ENCODE data around the gene MYLK.

MYLK gene

DNA sequence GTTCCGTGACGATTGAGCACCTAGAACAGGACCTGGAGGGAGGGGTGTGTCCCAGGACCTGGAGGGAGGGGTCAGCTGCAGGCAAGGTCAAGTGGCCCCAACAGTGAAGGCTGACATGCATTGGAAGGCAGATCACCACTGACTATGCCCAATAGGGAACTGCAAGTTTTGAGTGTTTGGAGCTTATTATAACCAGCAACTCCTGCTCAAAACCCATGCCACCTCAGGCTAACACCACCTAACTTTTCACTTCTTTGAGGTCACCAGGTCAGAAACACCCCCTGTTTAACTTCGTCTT, 93.1 kb downstream of the MYLK start:
- H3K27ac ChIP-seq (ENCODE audit: poor library complexity, severe bottlenecking): no peak overlapping the region
- H3K27me3 ChIP-seq (ENCODE audit: insufficient read depth, poor library complexity, severe bottlenecking): no peaks in the 10 kb centered on the region
- no peaks in the 10 kb centered on the region for H3K9me3 ChIP-seq (ENCODE audit: severe bottlenecking)
- H3K4me1 ChIP-seq (ENCODE audit: insufficient read depth, poor library complexity, severe bottlenecking): peaks cover 20% of the 10 kb centered on the region
- no peak overlapping the region for H3K4me3 ChIP-seq (ENCODE audit: severe bottlenecking)
- H3K36me3 ChIP-seq (ENCODE audit: low read depth): no peaks in the 10 kb centered on the region
- TF ChIP-seq, protein P1, sequence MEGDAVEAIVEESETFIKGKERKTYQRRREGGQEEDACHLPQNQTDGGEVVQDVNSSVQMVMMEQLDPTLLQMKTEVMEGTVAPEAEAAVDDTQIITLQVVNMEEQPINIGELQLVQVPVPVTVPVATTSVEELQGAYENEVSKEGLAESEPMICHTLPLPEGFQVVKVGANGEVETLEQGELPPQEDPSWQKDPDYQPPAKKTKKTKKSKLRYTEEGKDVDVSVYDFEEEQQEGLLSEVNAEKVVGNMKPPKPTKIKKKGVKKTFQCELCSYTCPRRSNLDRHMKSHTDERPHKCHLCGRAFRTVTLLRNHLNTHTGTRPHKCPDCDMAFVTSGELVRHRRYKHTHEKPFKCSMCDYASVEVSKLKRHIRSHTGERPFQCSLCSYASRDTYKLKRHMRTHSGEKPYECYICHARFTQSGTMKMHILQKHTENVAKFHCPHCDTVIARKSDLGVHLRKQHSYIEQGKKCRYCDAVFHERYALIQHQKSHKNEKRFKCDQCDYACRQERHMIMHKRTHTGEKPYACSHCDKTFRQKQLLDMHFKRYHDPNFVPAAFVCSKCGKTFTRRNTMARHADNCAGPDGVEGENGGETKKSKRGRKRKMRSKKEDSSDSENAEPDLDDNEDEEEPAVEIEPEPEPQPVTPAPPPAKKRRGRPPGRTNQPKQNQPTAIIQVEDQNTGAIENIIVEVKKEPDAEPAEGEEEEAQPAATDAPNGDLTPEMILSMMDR (IDR thresholded peaks at IDR 0.05; ENCODE audit: poor library complexity, severe bottlenecking): no peak
- DNase-seq (ENCODE audit: low spot score): no peak
- ATAC-seq (ENCODE audit: low read depth): no peak

DNA sequence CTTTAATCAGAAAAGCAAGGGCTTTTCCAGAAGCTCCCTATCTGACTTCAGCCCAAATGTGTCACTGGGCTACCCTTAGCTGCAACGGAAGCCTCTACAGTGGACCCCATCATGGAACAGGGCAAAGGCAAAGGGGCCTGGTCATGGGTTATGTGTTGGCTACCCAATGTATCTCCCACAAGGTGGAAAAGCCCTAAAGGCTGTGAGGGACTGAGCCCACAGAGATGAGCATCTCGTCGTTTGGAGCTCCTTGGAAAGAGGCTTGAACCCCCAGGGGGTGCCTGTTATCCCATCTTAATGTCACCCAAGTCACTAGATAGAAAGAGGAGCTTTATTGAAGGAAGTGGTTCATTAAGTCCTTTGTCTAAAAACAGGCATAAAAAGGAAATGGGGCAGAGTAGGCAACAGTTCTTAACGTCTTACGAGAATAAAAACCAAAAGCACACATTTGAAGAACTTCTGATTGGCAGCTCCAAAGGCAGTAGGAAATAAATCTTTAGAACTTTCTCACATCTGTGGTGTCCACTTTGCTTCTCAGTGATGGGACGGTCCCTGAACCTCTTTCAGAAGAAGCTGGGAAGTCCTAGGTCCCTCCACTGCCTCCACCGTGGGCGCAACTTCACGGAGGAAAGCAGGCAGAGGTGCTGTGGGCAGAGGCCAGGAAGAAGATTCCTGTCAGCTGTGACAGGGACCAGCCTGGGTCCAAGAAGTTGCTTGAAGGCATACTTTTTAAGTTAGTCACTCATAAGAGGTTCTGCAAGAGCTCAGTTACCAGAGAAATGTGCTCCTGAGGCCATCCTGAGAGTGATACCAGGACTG, 93.7 kb downstream of the MYLK start:
- Histone ChIP-seq H3K4me3 (ENCODE audit: severe bottlenecking) (no peak overlapping the region), H3K36me3 (ENCODE audit: low read depth) (no peaks in the 10 kb centered on the region), H3K9me3 (ENCODE audit: severe bottlenecking) (no peaks in the 10 kb centered on the region), H3K27me3 (ENCODE audit: insufficient read depth, poor library complexity, severe bottlenecking) (no peaks in the 10 kb centered on the region), H3K4me1 (ENCODE audit: insufficient read depth, poor library complexity, severe bottlenecking) (peaks cover 20% of the 10 kb centered on the region), H3K27ac (ENCODE audit: poor library complexity, severe bottlenecking) (no peak overlapping the region)
- TF ChIP-seq, protein P1 (IDR thresholded peaks at IDR 0.05; ENCODE audit: poor library complexity, severe bottlenecking): no peak
- ATAC-seq (ENCODE audit: low read depth): no peak
- DNase-seq (ENCODE audit: low spot score): no peak

DNA sequence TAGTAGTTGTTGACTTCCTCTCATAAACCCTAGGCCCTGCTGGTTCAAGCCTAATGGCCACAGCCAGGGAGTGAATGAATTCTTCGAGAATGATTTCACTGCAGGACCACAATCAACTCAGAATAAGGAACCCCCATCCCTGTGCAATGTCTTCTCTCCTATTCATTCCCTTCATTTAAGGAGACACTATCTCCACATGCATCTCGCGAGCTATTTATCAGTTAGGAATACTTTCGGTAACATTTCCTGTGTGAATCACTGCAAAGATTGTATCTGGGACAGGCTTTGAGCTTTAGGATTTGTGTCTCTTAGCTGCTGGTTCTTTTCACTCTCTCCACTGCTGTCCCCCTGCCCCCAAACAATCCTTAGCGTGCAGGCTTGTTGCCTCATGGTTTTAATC, 94.4 kb downstream of the MYLK start:
- H3K9me3 ChIP-seq (ENCODE audit: severe bottlenecking): no peaks in the 10 kb centered on the region
- H3K36me3 ChIP-seq (ENCODE audit: low read depth): no peaks in the 10 kb centered on the region
- no peak overlapping the region for H3K27ac ChIP-seq (ENCODE audit: poor library complexity, severe bottlenecking)
- no peaks in the 10 kb centered on the region for H3K27me3 ChIP-seq (ENCODE audit: insufficient read depth, poor library complexity, severe bottlenecking)
- DNase-seq (ENCODE audit: low spot score): no peak
- TF ChIP-seq, protein P1 (IDR thresholded peaks at IDR 0.05; ENCODE audit: poor library complexity, severe bottlenecking): no peak
- no peak for ATAC-seq (ENCODE audit: low read depth)
- H3K4me3 ChIP-seq (ENCODE audit: severe bottlenecking): no peak overlapping the region
- peaks cover 20% of the 10 kb centered on the region for H3K4me1 ChIP-seq (ENCODE audit: insufficient read depth, poor library complexity, severe bottlenecking)

DNA sequence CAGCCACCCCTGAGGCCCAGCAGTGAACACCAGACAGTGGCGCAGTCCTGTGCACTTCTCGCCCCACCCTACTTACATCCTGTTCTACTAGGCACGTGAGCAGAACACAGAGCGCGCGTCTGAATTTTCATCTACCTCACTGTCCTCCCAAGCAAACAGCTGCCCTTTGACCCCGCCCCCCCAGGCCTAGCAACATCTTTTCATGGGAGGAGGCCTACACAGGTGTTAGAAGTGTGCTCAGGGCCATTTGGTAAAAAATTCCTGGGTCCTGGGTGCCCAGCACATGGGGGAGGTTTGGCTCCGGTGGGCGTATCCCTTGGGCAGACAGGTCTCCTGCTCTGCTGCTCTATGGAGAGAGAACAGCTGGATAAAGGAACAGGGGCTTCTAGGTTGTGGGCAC, 95.0 kb downstream of the MYLK start:
- ATAC-seq (ENCODE audit: low read depth) (no peak), DNase-seq (ENCODE audit: low spot score) (no peak)
- TF ChIP-seq, protein P1 (IDR thresholded peaks at IDR 0.05; ENCODE audit: poor library complexity, severe bottlenecking): no peak
- no peaks in the 10 kb centered on the region for H3K27me3 ChIP-seq (ENCODE audit: insufficient read depth, poor library complexity, severe bottlenecking)
- H3K4me1 ChIP-seq (ENCODE audit: insufficient read depth, poor library complexity, severe bottlenecking): peaks cover 20% of the 10 kb centered on the region
- H3K4me3 ChIP-seq (ENCODE audit: severe bottlenecking): no peak overlapping the region
- no peaks in the 10 kb centered on the region for H3K36me3 ChIP-seq (ENCODE audit: low read depth)
- H3K27ac ChIP-seq (ENCODE audit: poor library complexity, severe bottlenecking): no peak overlapping the region
- no peaks in the 10 kb centered on the region for H3K9me3 ChIP-seq (ENCODE audit: severe bottlenecking)

DNA sequence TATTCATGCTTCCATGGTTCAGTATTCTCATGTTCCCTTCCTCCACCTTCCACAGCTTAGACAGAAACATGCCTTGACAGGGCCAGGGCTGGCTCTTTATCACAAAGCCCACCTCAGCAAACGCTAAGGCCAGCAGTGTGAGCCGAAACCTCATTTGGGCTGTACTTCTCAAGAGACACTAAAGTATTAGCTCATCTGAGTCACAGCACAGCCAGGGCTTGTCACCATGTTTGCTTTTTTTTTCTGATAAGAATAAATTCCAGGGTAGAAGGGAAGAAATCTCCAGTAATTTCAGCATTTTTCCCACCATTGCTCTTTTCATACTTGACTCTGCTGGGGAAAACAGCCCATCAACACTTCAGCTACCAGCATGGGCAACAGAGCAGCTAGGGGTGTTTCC, 95.4 kb downstream of the MYLK start:
- ATAC-seq (ENCODE audit: low read depth): no peak
- Histone ChIP-seq H3K9me3 (ENCODE audit: severe bottlenecking) (no peaks in the 10 kb centered on the region), H3K36me3 (ENCODE audit: low read depth) (no peaks in the 10 kb centered on the region), H3K4me1 (ENCODE audit: insufficient read depth, poor library complexity, severe bottlenecking) (peaks cover 20% of the 10 kb centered on the region), H3K4me3 (ENCODE audit: severe bottlenecking) (no peak overlapping the region), H3K27ac (ENCODE audit: poor library complexity, severe bottlenecking) (no peak overlapping the region), H3K27me3 (ENCODE audit: insufficient read depth, poor library complexity, severe bottlenecking) (no peaks in the 10 kb centered on the region)
- TF ChIP-seq, protein P1 (IDR thresholded peaks at IDR 0.05; ENCODE audit: poor library complexity, severe bottlenecking): no peak
- DNase-seq (ENCODE audit: low spot score): no peak

Data from RWPE2 (cell line).